NAMALWA (cell line): ENCODE data around the gene APC2.
"Not testable (repeated sequence)": the region's sequence is repeated elsewhere in the genome, so short reads cannot be mapped to it uniquely, and the experiment has no call there.

Experiments
- DNase-seq: peaks from one replicate; pipeline ENCODE4 v3.0.0-alpha.2; 2015; ENCODE audit warnings: low spot score

The APC2 gene

GRCh38 chr19:1412995-1413800 lies 36.7 kb upstream of the APC2 start:
- DNase-seq: no peak

GRCh38 chr19:1416014-1416841 lies 33.7 kb upstream of the APC2 start:
- DNase-seq: no peak

- DNase-seq: no peak
These were observed 32.8 kb upstream of the APC2 start for GRCh38 chr19:1417145-1417544.

- no peak for DNase-seq
These were observed 32.0 kb upstream of the APC2 start for GRCh38 chr19:1417681-1418495.

- no peak for DNase-seq
These were observed 31.5 kb upstream of the APC2 start for GRCh38 chr19:1418496-1418775.

- no peak for DNase-seq
These were observed 30.8 kb upstream of the APC2 start for GRCh38 chr19:1418951-1419738.

GRCh38 chr19:1420085-1420484 lies 29.8 kb upstream of the APC2 start:
- not testable (repeated sequence) for DNase-seq

GRCh38 chr19:1420590-1420989 lies 29.3 kb upstream of the APC2 start:
- DNase-seq: no peak

GRCh38 chr19:1421218-1421957 lies 28.5 kb upstream of the APC2 start:
- no peak for DNase-seq

GRCh38 chr19:1421958-1422305 lies 28.0 kb upstream of the APC2 start:
- DNase-seq: no peak

- no peak for DNase-seq
These were observed 27.6 kb upstream of the APC2 start for GRCh38 chr19:1422360-1422759.

GRCh38 chr19:1422943-1423342 lies 27.0 kb upstream of the APC2 start:
- DNase-seq: no peak

- DNase-seq: no peak
These were observed 26.3 kb upstream of the APC2 start for GRCh38 chr19:1423436-1424191.

- no peak for DNase-seq
These were observed 25.5 kb upstream of the APC2 start for GRCh38 chr19:1424192-1424955.

GRCh38 chr19:1425102-1425837 lies 24.7 kb upstream of the APC2 start:
- no peak for DNase-seq

- DNase-seq: no peak
These were observed 24.0 kb upstream of the APC2 start for GRCh38 chr19:1425902-1426301.

- no peak for DNase-seq
These were observed 23.2 kb upstream of the APC2 start for GRCh38 chr19:1426736-1427135.

GRCh38 chr19:1427221-1427920 lies 22.6 kb upstream of the APC2 start:
- DNase-seq: no peak
